IPS DF 6.9 (cell line): ENCODE data around the gene ATP6V1B1.
"Not testable (repeated sequence)": the region's sequence is repeated elsewhere in the genome, so short reads cannot be mapped to it uniquely, and the experiment has no call there.

Experiments used
- DNase-seq: peaks from one replicate; pipeline ENCODE4 v3.0.0-alpha.2; 2013; ENCODE audit warnings: low read depth, low spot score
- H3K27ac ChIP-seq: one replicate; pipeline ENCODE4 v1.5.1; 2013; ENCODE audit warnings: low read length, control low read depth
- H3K27me3 ChIP-seq: 2 replicates; pipeline ENCODE4 v1.6.1; 2013; ENCODE audit warnings: mild to moderate bottlenecking, low read length; ENCODE audit not compliant: control insufficient read depth, insufficient read depth
- H3K36me3 ChIP-seq: 2 replicates; pipeline ENCODE4 v1.6.1; 2013; ENCODE audit warnings: low read length; ENCODE audit not compliant: control insufficient read depth, insufficient read depth
- H3K4me1 ChIP-seq: 2 replicates; pipeline ENCODE4 v1.6.1; 2013; ENCODE audit warnings: low read length; ENCODE audit not compliant: control insufficient read depth, insufficient read depth
- H3K4me3 ChIP-seq: 2 replicates; pipeline ENCODE4 v1.5.1; 2013; ENCODE audit warnings: mild to moderate bottlenecking, low read length
- H3K9me3 ChIP-seq: 2 replicates; pipeline ENCODE4 v1.6.1; 2013; ENCODE audit warnings: low read length, inconsistent platforms; ENCODE audit not compliant: control insufficient read depth, insufficient read depth
- WGBS: extraction: QIAGEN DNeasy Blood & Tissue Kit; methylation state at CpG from one replicate; pipeline ENCODE4 v1.1.7; 2013; ENCODE audit warnings: mixed read lengths, missing lambda C conversion rate; ENCODE audit not compliant: insufficient read length, insufficient coverage; 5-methylcytosine and 5-hydroxymethylcytosine counted together

ATP6V1B1 gene

DNA sequence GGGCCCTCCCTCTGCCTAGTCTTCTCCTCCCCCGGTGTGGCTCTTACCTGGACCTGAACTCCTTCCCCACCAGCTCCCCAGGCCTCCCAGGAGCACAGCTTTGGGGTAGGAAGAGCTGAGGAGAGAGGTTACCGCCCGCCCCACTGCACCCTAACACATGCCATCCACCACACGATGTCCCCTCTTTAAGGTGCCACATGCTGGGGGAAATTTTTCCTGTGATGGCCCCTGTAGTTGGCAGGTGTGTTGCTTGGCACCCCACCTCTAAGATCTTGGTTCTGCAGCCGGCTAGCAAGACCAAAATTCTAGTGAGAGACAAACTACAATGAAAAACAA is 65.9 kb downstream of the ATP6V1B1 start:
- WGBS: no CpG with 5 or more reads among the region's 5 CpGs
- H3K9me3 ChIP-seq: no peaks in the 10 kb centered on the region
- DNase-seq: no peak
- H3K4me1 ChIP-seq: peaks cover 4% of the 10 kb centered on the region
- no peak overlapping the region for H3K27ac ChIP-seq
- H3K27me3 ChIP-seq: no peaks in the 10 kb centered on the region
- no peaks in the 10 kb centered on the region for H3K36me3 ChIP-seq
- no peak overlapping the region for H3K4me3 ChIP-seq

DNA sequence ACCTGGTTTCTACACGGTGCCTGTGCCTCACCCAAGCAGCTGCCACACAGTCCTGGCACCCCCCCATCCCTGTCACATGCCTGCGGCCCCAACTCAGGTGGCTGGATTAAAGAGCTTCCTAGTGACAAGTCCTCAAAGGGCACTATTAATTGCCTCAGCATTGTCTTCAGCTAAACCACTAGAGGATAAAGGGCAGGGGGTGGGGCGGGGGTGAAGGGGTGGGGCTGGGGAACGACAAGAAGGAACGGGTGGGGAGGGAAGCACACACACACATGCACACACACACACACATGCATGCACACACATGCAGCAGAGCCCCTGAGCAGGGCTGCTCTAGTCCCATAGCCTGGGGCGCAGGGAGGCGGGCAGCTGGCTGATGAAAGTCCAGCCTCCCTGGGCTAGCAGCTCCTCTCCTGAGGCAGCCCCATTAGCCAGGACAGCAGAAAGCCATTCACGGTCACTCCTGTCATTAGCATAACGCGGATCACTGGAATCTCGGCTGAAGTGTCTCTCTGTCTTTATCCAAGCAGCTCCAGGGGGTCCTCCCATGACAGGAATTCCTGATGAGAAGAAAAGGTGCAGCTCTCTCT is 66.4 kb downstream of the ATP6V1B1 start:
- Histone ChIP-seq H3K27me3 (no peaks in the 10 kb centered on the region), H3K4me3 (no peak overlapping the region), H3K9me3 (no peaks in the 10 kb centered on the region), H3K27ac (no peak overlapping the region), H3K4me1 (peaks cover 4% of the 10 kb centered on the region), H3K36me3 (no peaks in the 10 kb centered on the region)
- no CpG with 5 or more reads among the region's 11 CpGs for WGBS
- DNase-seq: no peak

GRCh38 chr2:71003396-71003795 is 67.7 kb downstream of the ATP6V1B1 start:
- Histone ChIP-seq H3K4me1 (peaks cover 4% of the 10 kb centered on the region), H3K4me3 (no peak overlapping the region), H3K36me3 (no peaks in the 10 kb centered on the region), H3K9me3 (no peaks in the 10 kb centered on the region), H3K27me3 (no peaks in the 10 kb centered on the region), H3K27ac (no peak overlapping the region)
- DNase-seq: no peak
- WGBS: no CpG with 5 or more reads among the region's 6 CpGs

- no peak for DNase-seq
- WGBS: no CpG with 5 or more reads among the region's 11 CpGs
- no peaks in the 10 kb centered on the region for H3K36me3 ChIP-seq
- no peaks in the 10 kb centered on the region for H3K9me3 ChIP-seq
- H3K4me3 ChIP-seq: no peak overlapping the region
- H3K4me1 ChIP-seq: peaks cover 4% of the 10 kb centered on the region
- no peak overlapping the region for H3K27ac ChIP-seq
- H3K27me3 ChIP-seq: no peaks in the 10 kb centered on the region
Observed at GRCh38 chr2:71003966-71004755, 68.5 kb downstream of the ATP6V1B1 start.

- H3K4me1 ChIP-seq: peaks cover 4% of the 10 kb centered on the region
- no CpG with 5 or more reads among the region's 6 CpGs for WGBS
Observed at GRCh38 chr2:71004857-71005256, 69.2 kb downstream of the ATP6V1B1 start.

DNA sequence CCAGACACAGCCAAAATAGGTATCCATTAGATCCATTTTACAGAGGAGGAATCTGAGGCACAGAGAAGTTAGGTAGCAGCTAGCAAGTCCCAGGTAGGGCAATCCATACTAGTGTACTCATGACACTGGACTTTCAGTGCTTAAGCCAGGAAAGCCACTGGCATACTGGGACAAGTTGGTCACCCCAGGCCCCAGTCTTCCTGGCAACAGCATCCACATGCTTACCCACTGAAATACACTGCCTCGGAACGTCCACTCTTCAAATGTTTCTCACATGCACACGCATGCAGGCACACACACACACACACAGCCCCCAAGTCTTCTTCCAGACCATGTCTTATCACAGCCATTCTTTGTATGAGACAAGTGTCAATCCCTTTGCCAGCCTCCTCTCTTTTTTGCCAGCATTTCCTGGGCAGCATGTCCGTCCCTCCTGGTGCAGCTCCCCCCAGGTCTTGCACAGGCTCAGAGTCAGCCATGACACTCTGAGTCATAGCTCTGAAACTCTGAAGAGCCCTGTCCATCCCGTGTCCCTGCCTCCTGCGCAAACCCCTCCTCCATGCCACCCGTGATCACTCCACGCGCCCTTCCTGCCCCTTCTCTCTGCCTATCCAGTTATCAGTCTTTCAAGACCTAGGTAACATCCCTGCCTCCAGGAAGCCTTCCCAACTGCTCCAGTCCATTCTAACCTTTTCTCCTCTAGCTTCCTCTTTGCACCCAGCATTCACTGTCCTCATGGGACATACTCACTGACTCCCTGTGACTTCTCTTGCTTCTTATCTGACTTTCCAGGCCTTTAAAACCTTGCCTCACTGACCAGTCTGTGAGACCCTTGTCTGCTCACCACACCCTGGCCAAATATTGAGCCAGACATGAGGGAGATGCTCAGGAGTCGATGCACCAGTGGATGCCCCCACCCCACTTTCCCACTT is 69.8 kb downstream of the ATP6V1B1 start:
- H3K27me3 ChIP-seq: no peaks in the 10 kb centered on the region
- no peak for DNase-seq
- H3K4me3 ChIP-seq: no peak overlapping the region
- no peak overlapping the region for H3K27ac ChIP-seq
- no peaks in the 10 kb centered on the region for H3K36me3 ChIP-seq
- H3K4me1 ChIP-seq: peaks cover 4% of the 10 kb centered on the region
- no CpG with 5 or more reads among the region's 10 CpGs for WGBS
- no peaks in the 10 kb centered on the region for H3K9me3 ChIP-seq

More at GRCh38 chr2:71004857-71005256, 69.2 kb downstream of the ATP6V1B1 start:
- H3K27ac ChIP-seq: no peak overlapping the region
- no peak for DNase-seq
- H3K4me3 ChIP-seq: no peak overlapping the region
- H3K9me3 ChIP-seq: no peaks in the 10 kb centered on the region
- no peaks in the 10 kb centered on the region for H3K27me3 ChIP-seq
- no peaks in the 10 kb centered on the region for H3K36me3 ChIP-seq

GRCh38 chr2:71006323-71006722 is 70.6 kb downstream of the ATP6V1B1 start:
- DNase-seq: no peak
- no peaks in the 10 kb centered on the region for H3K27me3 ChIP-seq
- H3K9me3 ChIP-seq: no peaks in the 10 kb centered on the region
- H3K27ac ChIP-seq: no peak overlapping the region
- peaks cover 4% of the 10 kb centered on the region for H3K4me1 ChIP-seq
- no CpG with 5 or more reads among the region's 2 CpGs for WGBS
- H3K4me3 ChIP-seq: no peak overlapping the region
- H3K36me3 ChIP-seq: no peaks in the 10 kb centered on the region

DNA sequence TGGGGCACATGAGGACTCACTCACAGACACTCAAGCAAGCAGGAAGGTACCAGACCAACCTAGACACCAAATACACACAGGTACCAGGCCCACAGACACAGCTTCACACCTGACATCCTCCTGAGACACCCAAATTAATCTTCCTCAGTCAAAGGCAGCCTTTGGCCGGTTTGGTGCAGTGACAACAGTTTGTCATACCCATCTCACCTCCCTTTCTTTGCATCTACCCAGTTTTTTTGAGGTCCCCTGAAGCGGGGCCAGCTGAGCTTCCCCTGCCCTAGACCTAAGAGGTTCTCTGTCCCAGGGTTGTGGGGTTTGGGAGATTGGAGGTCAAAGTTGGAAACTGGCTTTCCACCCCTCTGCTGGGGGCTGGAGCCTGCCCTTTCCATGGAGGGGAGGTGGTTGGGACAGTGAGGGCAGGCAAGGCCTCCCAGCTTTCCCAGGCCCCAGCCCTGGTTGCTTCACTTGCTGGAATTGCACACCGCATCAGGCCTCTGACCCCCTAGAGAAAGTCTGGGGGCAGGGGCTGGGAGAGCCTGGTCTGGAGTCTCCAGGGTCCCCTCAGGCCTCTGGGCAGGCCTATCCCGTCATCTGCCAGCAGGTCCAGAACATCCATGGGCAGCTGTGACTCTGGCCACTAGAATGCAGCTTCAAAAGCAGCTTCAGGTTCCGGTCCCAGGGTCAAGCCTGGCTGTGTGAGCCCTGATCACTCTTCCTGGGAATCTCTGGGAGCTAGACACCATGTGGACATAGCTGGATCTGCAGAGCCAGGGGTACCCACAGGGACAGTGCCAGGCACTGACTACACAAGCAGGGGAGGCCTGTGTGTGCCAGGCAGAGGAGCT is 71.5 kb downstream of the ATP6V1B1 start:
- WGBS: no CpG with 5 or more reads among the region's 5 CpGs
- H3K9me3 ChIP-seq: no peaks in the 10 kb centered on the region

GRCh38 chr2:71008342-71008741 is 72.6 kb downstream of the ATP6V1B1 start:
- Histone ChIP-seq H3K36me3 (no peaks in the 10 kb centered on the region), H3K27ac (no peak overlapping the region), H3K4me1 (no peaks in the 10 kb centered on the region), H3K9me3 (no peaks in the 10 kb centered on the region), H3K4me3 (no peak overlapping the region), H3K27me3 (no peaks in the 10 kb centered on the region)
- no CpG with 5 or more reads among the region's 13 CpGs for WGBS
- no peak for DNase-seq

More for the DNA sequence above, 71.5 kb downstream of the ATP6V1B1 start:
- no peaks in the 10 kb centered on the region for H3K36me3 ChIP-seq
- no peaks in the 10 kb centered on the region for H3K27me3 ChIP-seq
- no peak overlapping the region for H3K4me3 ChIP-seq
- peaks cover under 1% of the 10 kb centered on the region; the same call in 1 of the 2 replicates for H3K4me1 ChIP-seq
- no peak overlapping the region for H3K27ac ChIP-seq
- no peak for DNase-seq

DNA sequence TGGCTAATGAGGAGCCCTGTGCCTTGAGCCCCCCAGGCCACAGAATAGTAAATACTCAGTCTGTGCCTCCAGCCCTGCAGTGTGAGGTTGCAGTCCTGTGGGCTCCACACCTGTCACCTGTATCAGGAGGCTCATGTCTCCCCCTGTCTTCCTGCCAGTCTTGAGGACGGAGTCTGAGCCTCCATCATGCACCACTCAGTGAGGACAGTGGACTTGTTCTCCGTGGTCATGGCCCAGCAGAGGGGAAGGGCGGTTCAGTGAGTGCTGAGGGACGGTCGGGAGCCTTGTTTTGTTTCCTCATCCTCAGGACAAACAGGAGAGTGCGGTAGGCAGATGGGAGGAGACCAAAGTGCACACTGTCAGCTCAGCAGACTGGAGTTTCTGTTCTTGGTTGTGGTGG is 76.1 kb downstream of the ATP6V1B1 start:
- WGBS: no CpG with 5 or more reads among the region's 6 CpGs
- H3K36me3 ChIP-seq, H3K27me3 ChIP-seq, DNase-seq, H3K4me3 ChIP-seq, H3K9me3 ChIP-seq, H3K4me1 ChIP-seq, H3K27ac ChIP-seq: not testable (repeated sequence)
